Left lung (tissue), 10 donors: ENCODE results near the gene SYAP1. TPM values are rescaled to one million over a fixed set of nuclear protein-coding genes. Genes with fewer than 3 reads are reported as not detected.

Experiments used
- ATAC-seq: fragments of 200-7000 bp; cut with Tn5 transposase; one replicate; pipeline ENCODE4 v1.9.1; 2020; ENCODE audit warnings: moderate library complexity
- DNase-seq, 4 donors: peaks; one replicate each; pipeline ENCODE4 v3.0.0-alpha.2; 2013 to 2020
- H3K27ac ChIP-seq, 2 donors: fragments of 200-600 bp; sonication (generic) in 1 of 2; one replicate each; pipeline versions ENCODE4 v1.5.0 to v1.8.0; 2020 to 2021
- H3K27me3 ChIP-seq, 2 donors: fragments of 200-600 bp; sonication (generic) in 1 of 2; one replicate each; pipeline versions ENCODE4 v1.5.0 to v1.8.0; 2020 to 2021
- H3K36me3 ChIP-seq, 2 donors: fragments of 200-600 bp; sonication (generic) in 1 of 2; one replicate each; pipeline versions ENCODE4 v1.5.0 to v1.8.0; 2020 to 2021
- H3K4me1 ChIP-seq, 2 donors: fragments of 200-600 bp; one replicate each; pipeline ENCODE4 v1.8.0; 2021
- H3K4me3 ChIP-seq, 2 donors: fragments of 200-600 bp; sonication (generic) in 1 of 2; one replicate each; pipeline versions ENCODE4 v1.5.0 to v1.8.0; 2020 to 2021; ENCODE audit warnings: mild to moderate bottlenecking in 1 of 2
- H3K9me3 ChIP-seq, 2 donors: fragments of 200-600 bp; sonication (generic) in 1 of 2; one replicate each; pipeline versions ENCODE4 v1.5.0 to v1.8.0; 2020 to 2021
- CTCF ChIP-seq, 2 donors: fragments of 200-600 bp; sonication (generic) in 1 of 2; IDR thresholded peaks; one replicate each; pipeline versions ENCODE4 v1.5.0 to v1.8.0; 2021; ENCODE audit warnings: antibody characterized with exemption in 2 of 2
- intact Hi-C, 2 donors: fragments of 100-400 bp; cut with DNase I; formaldehyde crosslinking; loops; one replicate each; pipeline versions ENCODE4 v1.11.2 to v1.14.2; 2022
- polyA plus RNA-seq, 6 donors: library from polyadenylated mRNA; unstranded; fragments of 120-200 nt; gene quantifications; one replicate each; pipeline ENCODE4 v1.2.1, GENCODE V29; 2013; ENCODE audit not compliant: insufficient read length in 6 of 6
- total RNA-seq, 2 donors: library from RNA; stranded (reverse); fragmentation: NEBNext Ultra II Directional; extraction: Animal tissue kit (Norgen Biotek cat#: 25700); gene quantifications; one replicate each; pipeline ENCODE4 v1.2.1, GENCODE V29; 2021
- donor health status: DM: no; HTN: yes; CAD: no.
- donor health status: DM: no; HTN: no; CAD: no.

The SYAP1 gene
- total and polyA plus RNA-seq, 8 donors = 17.9 to 36.9 (median 23.0) TPM

- DNase-seq = no peak
- intact Hi-C loops = no loop called here
- Histone ChIP-seq H3K4me1 (no peaks in the 10 kb centered on the region), H3K4me3 (no peak overlapping the region), H3K36me3 (peaks cover 0 to 5% of the 10 kb centered on the region in 2 donors), H3K27ac (no peak overlapping the region), H3K27me3 (no peaks in the 10 kb centered on the region), H3K9me3 (no peaks in the 10 kb centered on the region)
- no peak for TF ChIP-seq CTCF (IDR thresholded peaks at IDR 0.05)
- ATAC-seq = no peak
Measured at GRCh38 chrX:16797841-16798240, 78.4 kb downstream of the SYAP1 start.

DNA sequence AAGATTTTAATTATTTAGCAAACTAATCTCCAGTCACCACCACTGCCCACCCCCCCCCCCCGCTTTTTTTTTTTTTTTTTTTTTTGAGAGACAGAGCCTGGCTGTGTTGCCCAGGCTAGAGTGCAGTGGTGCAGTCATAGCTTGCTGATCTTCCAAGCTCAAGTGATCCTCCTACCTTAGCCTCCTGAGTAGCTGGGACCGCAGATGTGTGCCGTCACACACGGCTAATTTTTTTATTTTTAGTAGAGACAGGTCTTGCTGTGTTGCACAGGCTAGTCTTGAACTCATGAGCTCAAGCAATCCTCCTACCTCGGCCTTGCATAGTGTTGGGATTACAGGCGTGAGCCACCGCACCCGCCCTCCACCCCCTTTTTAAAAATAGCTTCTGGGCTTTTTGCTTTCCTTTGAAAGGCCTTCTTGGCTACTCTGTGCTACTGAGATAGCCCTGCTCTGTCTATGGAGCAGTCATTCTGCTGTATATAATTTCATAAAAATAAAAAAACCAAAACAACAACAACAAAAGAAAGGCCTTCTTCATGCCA lies 85.6 kb downstream of the SYAP1 start:
- ATAC-seq = no peak
- TF ChIP-seq CTCF (IDR thresholded peaks at IDR 0.05) = no peak
- no peak for DNase-seq
- H3K9me3 ChIP-seq = no peaks in the 10 kb centered on the region
- H3K4me3 ChIP-seq = no peak overlapping the region
- H3K27ac ChIP-seq = no peak overlapping the region
- H3K36me3 ChIP-seq = no peaks in the 10 kb centered on the region
- H3K27me3 ChIP-seq = no peaks in the 10 kb centered on the region
- intact Hi-C loops = no loop called here
- H3K4me1 ChIP-seq = peaks cover 7 to 8% of the 10 kb centered on the region in 2 donors

- DNase-seq (peak in 1 of 4 donors; percentile 4), ATAC-seq (peak; percentile 80)
- Histone ChIP-seq H3K36me3 (no peaks in the 10 kb centered on the region), H3K9me3 (no peaks in the 10 kb centered on the region), H3K27me3 (no peaks in the 10 kb centered on the region), H3K4me3 (no peak overlapping the region), H3K27ac (peak overlapping the region; percentile 57 to 60), H3K4me1 (peaks cover 7 to 8% of the 10 kb centered on the region in 2 donors)
- no peak for TF ChIP-seq CTCF (IDR thresholded peaks at IDR 0.05)
- intact Hi-C loops = no loop called here
Measured at GRCh38 chrX:16807548-16807947, 88.1 kb downstream of the SYAP1 start.

DNA sequence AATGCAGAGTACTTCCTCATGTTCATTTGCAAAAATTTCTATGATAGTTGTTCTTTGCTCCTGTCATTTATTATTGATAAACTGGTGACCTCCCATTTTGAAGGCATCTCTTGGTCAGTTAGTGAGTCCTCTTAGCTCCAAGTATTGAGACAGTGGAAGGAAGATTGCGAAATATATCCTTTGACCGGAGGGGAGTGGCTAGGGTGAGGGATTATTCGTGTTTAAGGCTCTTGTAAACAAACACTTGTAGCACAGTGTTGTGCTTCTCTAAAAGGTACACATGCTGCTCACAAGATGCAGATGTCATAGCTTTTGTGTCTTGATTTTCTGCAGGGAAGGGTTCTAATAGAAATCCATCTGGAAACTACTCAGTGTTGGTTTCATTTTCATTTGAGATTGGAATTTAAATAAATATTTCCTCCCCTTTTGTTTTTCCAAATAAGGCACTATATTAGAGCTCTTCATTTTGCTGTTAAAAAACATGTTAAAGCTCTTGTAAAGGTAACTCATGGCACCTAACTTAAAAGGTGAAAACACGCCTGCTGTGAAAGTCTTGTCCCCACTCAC lies 88.6 kb downstream of the SYAP1 start:
- peak in 2 of 4 donors; percentile 45 to 54 for DNase-seq
- peak overlapping the region; percentile 57 to 60 for H3K27ac ChIP-seq
- no peaks in the 10 kb centered on the region for H3K9me3 ChIP-seq
- H3K4me3 ChIP-seq = peak overlapping the region; percentile 10 to 22
- ATAC-seq = peak; percentile 91
- no peaks in the 10 kb centered on the region for H3K36me3 ChIP-seq
- intact Hi-C loops = no loop called here
- peaks cover 7 to 8% of the 10 kb centered on the region in 2 donors for H3K4me1 ChIP-seq
- TF ChIP-seq CTCF (IDR thresholded peaks at IDR 0.05) = no peak
- H3K27me3 ChIP-seq = no peaks in the 10 kb centered on the region

GRCh38 chrX:16814597-16814996 lies 95.2 kb downstream of the SYAP1 start:
- intact Hi-C loops = no loop called here
- Histone ChIP-seq H3K4me3 (no peak overlapping the region), H3K27ac (peak overlapping the region in 1 of 2 donors; percentile 18), H3K4me1 (no peaks in the 10 kb centered on the region), H3K36me3 (no peaks in the 10 kb centered on the region), H3K9me3 (no peaks in the 10 kb centered on the region), H3K27me3 (no peaks in the 10 kb centered on the region)
- no peak for ATAC-seq
- DNase-seq = no peak
- TF ChIP-seq CTCF (IDR thresholded peaks at IDR 0.05) = no peak

Other genes starting within 250 kb of the SYAP1 start
- under 1 TPM in 1 of 2 donors, not detected in 1; 0.64 TPM for gene S100G, start 69.5 kb upstream of the SYAP1 start, total RNA-seq
- gene S100G, start 69.5 kb upstream of the SYAP1 start, polyA plus RNA-seq = not detected
- 10 to 100 TPM; 10.2 to 15.7 TPM for gene CTPS2, start 6.9 kb upstream of the SYAP1 start, total RNA-seq
- 10 to 100 TPM; 47.7 to 56.5 (median 50.3) TPM for gene CTPS2, start 6.9 kb upstream of the SYAP1 start, polyA plus RNA-seq
- 10 to 100 TPM in 1 of 2 donors, 1 to 10 TPM in 1; 9.6 to 11.3 TPM for gene TXLNG, start 66.9 kb downstream of the SYAP1 start, total RNA-seq
- 10 to 100 TPM; 13.5 to 18.2 (median 16.9) TPM for gene TXLNG, start 66.9 kb downstream of the SYAP1 start, polyA plus RNA-seq
- 10 to 100 TPM; 70.4 to 82.6 TPM for gene RBBP7, start 150.8 kb downstream of the SYAP1 start, total RNA-seq
- gene RBBP7, start 150.8 kb downstream of the SYAP1 start, polyA plus RNA-seq = 100 to 1,000 TPM; 215 to 275 (median 249) TPM
- 10 to 100 TPM; 15.7 to 19.5 TPM for gene REPS2, start 227.0 kb downstream of the SYAP1 start, total RNA-seq
- 10 to 100 TPM; 12.6 to 15.4 (median 14.6) TPM for gene REPS2, start 227.0 kb downstream of the SYAP1 start, polyA plus RNA-seq